CD4-positive, alpha-beta T cell (primary cell): ENCODE results near the gene DRG1. TPM values are rescaled to one million over a fixed set of nuclear protein-coding genes. Genes with fewer than 3 reads are reported as not detected.

ENCODE experiments used
- ATAC-seq: fragments of 200-7000 bp; cut with Tn5 transposase; one replicate; pipeline ENCODE4 v1.10.0; 2022; ENCODE audit warnings: mild to moderate bottlenecking; ENCODE audit not compliant: poor library complexity
- CTCF ChIA-PET: fragments of 350-600 bp; sonication (Branson Sonifier 250); formaldehyde crosslinking; loops from one replicate; lab custom pipeline; 2021; ENCODE audit warnings: antibody characterized with exemption, inconsistent platforms; lab: Charles Lee
- POLR2A ChIA-PET: fragments of 350-600 bp; sonication (Branson Sonifier 250); formaldehyde crosslinking; loops from one replicate; lab custom pipeline; 2021; ENCODE audit warnings: antibody characterized with exemption, inconsistent platforms; lab: Charles Lee
- DNase-seq, 14 experiments: peaks; one replicate each; pipeline ENCODE4 v3.0.0-alpha.2; 2013 to 2020; ENCODE audit warnings: mixed read lengths in 2 of 14
- H3K27ac ChIP-seq, 2 donors: one replicate each; pipeline versions ENCODE4 v1.5.1 to v1.7.0; 2013; ENCODE audit warnings: low read length in 2 of 2, low read depth in 1 of 2, mild to moderate bottlenecking in 1 of 2
- H3K27me3 ChIP-seq, 2 experiments: 1 replicate in 1 of 2; 2 replicates in 1 of 2; pipeline versions ENCODE4 v1.6.1 to v1.7.0; 2013; ENCODE audit warnings: low read length in 2 of 2, control low read depth in 1 of 2, mild to moderate bottlenecking in 1 of 2, moderate library complexity in 1 of 2; ENCODE audit not compliant: insufficient read depth in 2 of 2, control insufficient read depth in 1 of 2
- H3K36me3 ChIP-seq: one replicate; pipeline ENCODE4 v1.6.1; 2013; ENCODE audit warnings: low read length, control low read depth; ENCODE audit not compliant: insufficient read depth
- H3K4me1 ChIP-seq: one replicate; pipeline ENCODE4 v1.6.1; 2013; ENCODE audit warnings: low read length, control low read depth; ENCODE audit not compliant: insufficient read depth
- H3K4me3 ChIP-seq: one replicate; pipeline ENCODE4 v1.5.1; 2013; ENCODE audit warnings: mild to moderate bottlenecking, low read length, moderate library complexity
- H3K9me3 ChIP-seq, 2 experiments: 1 replicate in 1 of 2; 2 replicates in 1 of 2; pipeline versions ENCODE4 v1.6.1 to v1.7.0; 2013; ENCODE audit warnings: low read length in 2 of 2, mild to moderate bottlenecking in 2 of 2, control low read depth in 1 of 2, moderate library complexity in 1 of 2; ENCODE audit not compliant: control insufficient read depth in 1 of 2, insufficient read depth in 1 of 2
- H3K27ac Mint-ChIP-seq: one replicate; pipeline ENCODE4 v1.8.0; 2020; ENCODE audit warnings: mixed read lengths
- H3K27me3 Mint-ChIP-seq: one replicate; pipeline ENCODE4 v1.8.0; 2021; ENCODE audit warnings: mixed read lengths
- H3K36me3 Mint-ChIP-seq: one replicate; pipeline ENCODE4 v1.8.0; 2021; ENCODE audit warnings: low read depth, mixed read lengths
- H3K4me1 Mint-ChIP-seq: one replicate; pipeline ENCODE4 v1.8.0; 2021; ENCODE audit warnings: low read depth, mixed read lengths
- H3K4me3 Mint-ChIP-seq: one replicate; pipeline ENCODE4 v1.8.0; 2020; ENCODE audit warnings: mild to moderate bottlenecking, mixed read lengths
- H3K9me3 Mint-ChIP-seq: one replicate; pipeline ENCODE4 v1.8.0; 2020; ENCODE audit warnings: mixed read lengths
- CTCF ChIP-seq: fragments of 200-600 bp; IDR thresholded peaks from one replicate; pipeline ENCODE4 v1.8.0; 2022; ENCODE audit warnings: antibody characterized with exemption, mild to moderate bottlenecking
- intact Hi-C, 2 experiments: fragments of 100-400 bp; cut with DNase I in 1 of 2; cut with micrococcal nuclease in 1 of 2; formaldehyde crosslinking; loops; one replicate each; pipeline versions ENCODE4 v1.15.1 to v1.9.0; 2023 to 2025; cut with DNase I, micrococcal nuclease
- total RNA-seq, 174 experiments: library from RNA in 2 of 174; stranded (reverse) in 2 of 174; gene quantifications; one replicate each; pipeline ENCODE4 v1.2.3 and lab custom pipeline; 2021 to 2026

DRG1 gene
- total RNA-seq, 2 experiments from 2014 or later: 57.3 to 72.8 TPM

GRCh38 chr22:31354515-31354914 lies 44.9 kb upstream of the DRG1 start:
- no peak overlapping the region for H3K4me3 Mint-ChIP-seq
- no peak for TF ChIP-seq CTCF
- H3K27ac Mint-ChIP-seq: no peak overlapping the region
- DNase-seq (no peak), ATAC-seq (no peak)
- ChIA-PET CTCF (no interaction called here), POLR2A (no interaction called here)
- no peaks in the 10 kb centered on the region for H3K36me3 ChIP-seq
- H3K9me3 ChIP-seq: no peaks in the 10 kb centered on the region
- no peak overlapping the region for H3K27ac ChIP-seq
- H3K36me3 Mint-ChIP-seq: no peaks in the 10 kb centered on the region
- peaks cover 0 to 3% of the 10 kb centered on the region in 2 experiments for H3K27me3 ChIP-seq
- no peaks in the 10 kb centered on the region for H3K4me1 Mint-ChIP-seq
- H3K4me1 ChIP-seq: no peaks in the 10 kb centered on the region
- no peaks in the 10 kb centered on the region for H3K27me3 Mint-ChIP-seq
- H3K4me3 ChIP-seq: no peak overlapping the region
- no peaks in the 10 kb centered on the region for H3K9me3 Mint-ChIP-seq
- intact Hi-C loops: no loop called here

GRCh38 chr22:31360029-31360428 lies 39.4 kb upstream of the DRG1 start:
- Mint-ChIP-seq H3K4me1 (no peaks in the 10 kb centered on the region), H3K36me3 (no peaks in the 10 kb centered on the region), H3K27ac (no peak overlapping the region), H3K4me3 (no peak overlapping the region), H3K27me3 (peaks cover 4% of the 10 kb centered on the region), H3K9me3 (no peaks in the 10 kb centered on the region)
- no peaks in the 10 kb centered on the region for H3K36me3 ChIP-seq
- intact Hi-C loops: no loop called here
- ChIA-PET CTCF (no interaction called here), POLR2A (interaction anchor here (1.4 kb wide), 1 partner anchor 14 kb away, joined by 4 read pairs; the partner anchor contains the start of gene PATZ1)
- ATAC-seq (no peak), DNase-seq (no peak)
- no peak for TF ChIP-seq CTCF
- no peak overlapping the region for H3K4me3 ChIP-seq
- H3K9me3 ChIP-seq: no peaks in the 10 kb centered on the region
- no peaks in the 10 kb centered on the region for H3K4me1 ChIP-seq
- peaks cover 0 to 3% of the 10 kb centered on the region in 2 experiments for H3K27me3 ChIP-seq
- H3K27ac ChIP-seq: no peak overlapping the region

- Mint-ChIP-seq H3K36me3 (no peaks in the 10 kb centered on the region), H3K9me3 (no peaks in the 10 kb centered on the region), H3K4me1 (no peaks in the 10 kb centered on the region), H3K4me3 (no peak overlapping the region), H3K27ac (no peak overlapping the region), H3K27me3 (peaks cover 4% of the 10 kb centered on the region)
- H3K9me3 ChIP-seq: no peaks in the 10 kb centered on the region
- H3K27ac ChIP-seq: no peak overlapping the region
- no peak overlapping the region for H3K4me3 ChIP-seq
- intact Hi-C loops: no loop called here
- no peak for TF ChIP-seq CTCF
- H3K27me3 ChIP-seq: peaks cover 0 to 3% of the 10 kb centered on the region in 2 experiments
- CTCF ChIA-PET: no interaction called here
- no peaks in the 10 kb centered on the region for H3K4me1 ChIP-seq
- POLR2A ChIA-PET: no interaction called here
- DNase-seq (no peak), ATAC-seq (no peak)
- no peaks in the 10 kb centered on the region for H3K36me3 ChIP-seq
Measured at GRCh38 chr22:31361743-31362142, 37.7 kb upstream of the DRG1 start.
